Measurements from ENCODE around the gene KIF2A. TPM values are rescaled to one million over a fixed set of nuclear protein-coding genes. Genes with fewer than 3 reads are reported as not detected.

KIF2A gene
- total RNA-seq, 1 donor from 2014 or later: 58.5 TPM

DNA sequence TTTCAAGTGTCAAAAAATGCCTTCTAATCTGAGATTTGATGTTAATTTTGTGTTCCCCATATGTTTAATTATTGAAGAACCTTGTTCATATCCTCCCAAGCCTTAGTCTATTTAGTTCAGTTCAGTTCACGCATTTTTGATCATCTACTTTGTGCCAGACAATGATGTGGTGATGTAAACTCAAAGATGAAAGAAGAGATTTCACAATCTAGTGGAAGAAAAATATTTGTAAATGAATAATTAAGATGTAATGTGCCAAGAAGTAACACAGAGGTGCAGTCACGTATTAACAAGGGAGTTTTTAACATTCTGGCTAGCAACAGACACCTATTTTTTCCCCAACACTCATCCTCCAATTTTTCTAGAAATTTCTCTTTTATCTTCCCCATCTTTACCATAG is 22.1 kb upstream of the KIF2A start:
- no peak for DNase-seq (ENCODE audit: extremely low spot score, unreplicated experiment)
- no peak overlapping the region for H3K4me3 Mint-ChIP-seq
- no peak overlapping the region for H3K27ac Mint-ChIP-seq
- H3K36me3 Mint-ChIP-seq: no peaks in the 10 kb centered on the region
- no peaks in the 10 kb centered on the region for H3K4me1 Mint-ChIP-seq (ENCODE audit: unreplicated experiment)
- H3K9me3 Mint-ChIP-seq: no peaks in the 10 kb centered on the region
- TF ChIP-seq, protein P1, sequence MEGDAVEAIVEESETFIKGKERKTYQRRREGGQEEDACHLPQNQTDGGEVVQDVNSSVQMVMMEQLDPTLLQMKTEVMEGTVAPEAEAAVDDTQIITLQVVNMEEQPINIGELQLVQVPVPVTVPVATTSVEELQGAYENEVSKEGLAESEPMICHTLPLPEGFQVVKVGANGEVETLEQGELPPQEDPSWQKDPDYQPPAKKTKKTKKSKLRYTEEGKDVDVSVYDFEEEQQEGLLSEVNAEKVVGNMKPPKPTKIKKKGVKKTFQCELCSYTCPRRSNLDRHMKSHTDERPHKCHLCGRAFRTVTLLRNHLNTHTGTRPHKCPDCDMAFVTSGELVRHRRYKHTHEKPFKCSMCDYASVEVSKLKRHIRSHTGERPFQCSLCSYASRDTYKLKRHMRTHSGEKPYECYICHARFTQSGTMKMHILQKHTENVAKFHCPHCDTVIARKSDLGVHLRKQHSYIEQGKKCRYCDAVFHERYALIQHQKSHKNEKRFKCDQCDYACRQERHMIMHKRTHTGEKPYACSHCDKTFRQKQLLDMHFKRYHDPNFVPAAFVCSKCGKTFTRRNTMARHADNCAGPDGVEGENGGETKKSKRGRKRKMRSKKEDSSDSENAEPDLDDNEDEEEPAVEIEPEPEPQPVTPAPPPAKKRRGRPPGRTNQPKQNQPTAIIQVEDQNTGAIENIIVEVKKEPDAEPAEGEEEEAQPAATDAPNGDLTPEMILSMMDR (conservative IDR thresholded peaks at IDR 0.05): no peak
- H3K27me3 Mint-ChIP-seq: peaks cover 9% of the 10 kb centered on the region

DNA sequence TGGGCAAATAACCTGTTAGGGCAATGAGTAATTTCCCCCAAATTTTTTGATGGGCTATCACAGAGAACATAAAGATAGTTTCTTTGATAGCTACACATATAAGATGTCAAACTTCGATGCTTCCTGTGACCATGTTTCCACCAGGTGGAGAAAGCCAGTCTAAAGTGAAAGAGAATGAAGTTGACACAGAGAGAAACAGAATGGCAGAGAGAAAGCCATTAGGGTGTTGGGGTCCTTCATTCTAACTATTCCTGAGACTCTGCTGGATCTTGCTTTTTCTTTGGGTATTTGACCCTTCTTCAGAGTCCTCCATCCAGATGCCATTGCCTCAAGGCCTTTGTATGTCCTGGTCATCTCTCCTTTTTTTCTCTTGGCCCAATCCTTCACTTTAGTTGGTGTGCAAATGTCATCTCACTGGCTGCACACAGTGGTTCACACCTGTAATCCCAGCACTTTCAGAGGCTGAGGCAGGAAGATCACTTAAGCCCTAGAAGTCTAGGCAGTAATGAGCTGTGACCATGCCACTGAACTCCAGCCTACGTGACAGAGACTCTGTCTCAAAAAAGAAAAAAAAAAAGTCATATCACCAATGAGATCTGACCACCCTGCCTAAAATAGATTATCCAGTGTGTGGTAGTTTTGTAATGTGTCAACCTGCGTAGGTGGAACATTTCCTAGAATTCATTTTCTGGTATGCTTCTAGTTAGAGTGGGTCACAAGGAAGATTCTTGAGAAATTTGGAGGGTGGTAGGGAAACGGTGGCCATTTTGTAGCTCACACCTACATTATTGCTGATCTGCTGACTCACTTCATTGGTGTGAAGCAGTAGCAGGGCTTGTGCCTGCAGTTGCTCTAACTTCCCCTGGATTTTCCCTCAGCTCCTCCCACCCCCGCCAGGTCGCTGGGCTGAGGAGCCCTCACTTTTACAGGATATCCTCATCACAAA is 20.8 kb upstream of the KIF2A start:
- TF ChIP-seq, protein P1 (conservative IDR thresholded peaks at IDR 0.05): no peak
- Mint-ChIP-seq H3K9me3 (no peaks in the 10 kb centered on the region), H3K4me3 (no peak overlapping the region), H3K27ac (no peak overlapping the region), H3K4me1 (ENCODE audit: unreplicated experiment) (no peaks in the 10 kb centered on the region), H3K36me3 (no peaks in the 10 kb centered on the region), H3K27me3 (peaks cover 9% of the 10 kb centered on the region)
- no peak for DNase-seq (ENCODE audit: extremely low spot score, unreplicated experiment)

DNA sequence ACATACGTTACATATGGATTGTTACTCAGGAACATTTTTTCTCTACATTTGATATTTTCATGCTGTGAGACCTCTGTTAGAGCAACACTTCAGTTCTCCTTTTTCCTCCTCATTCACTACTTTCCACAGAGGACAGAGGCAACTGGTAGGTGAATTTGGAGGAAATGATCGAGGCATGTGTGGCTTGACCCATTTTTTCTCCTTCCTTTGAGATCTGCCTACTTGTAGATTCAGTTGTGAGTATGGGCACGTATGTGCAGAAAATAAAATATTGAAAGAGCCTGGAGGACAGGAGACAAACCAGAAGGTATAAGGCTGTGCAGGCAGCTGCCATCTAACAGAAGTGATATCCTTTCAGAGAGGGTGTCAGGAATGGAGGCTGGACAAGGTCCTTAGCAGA is 19.2 kb upstream of the KIF2A start:
- H3K9me3 Mint-ChIP-seq: no peaks in the 10 kb centered on the region
- TF ChIP-seq, protein P1 (conservative IDR thresholded peaks at IDR 0.05): no peak

DNA sequence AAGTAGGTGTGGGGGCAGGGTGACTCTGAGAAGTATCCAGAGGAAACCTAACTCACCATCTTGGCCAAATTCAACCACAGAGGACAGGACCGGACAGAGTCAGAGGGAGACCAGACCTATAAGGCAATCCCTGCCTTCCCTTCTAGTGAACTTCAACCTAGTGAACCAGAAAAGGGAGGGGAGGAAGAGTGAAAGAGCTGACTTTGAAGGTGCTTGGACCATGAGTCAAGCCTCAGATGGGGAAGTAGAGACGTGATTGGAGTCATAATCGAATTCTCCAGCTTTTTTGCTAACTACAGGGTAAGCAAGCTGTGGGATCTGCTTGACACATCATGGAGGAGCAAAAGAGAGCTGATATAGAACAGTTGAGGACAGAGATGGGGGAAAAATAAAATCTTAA is 18.8 kb upstream of the KIF2A start:
- TF ChIP-seq, protein P1 (conservative IDR thresholded peaks at IDR 0.05): no peak

More for the DNA sequence above, 19.2 kb upstream of the KIF2A start:
- H3K27ac Mint-ChIP-seq: no peak overlapping the region
- H3K36me3 Mint-ChIP-seq: no peaks in the 10 kb centered on the region
- H3K27me3 Mint-ChIP-seq: peaks cover 9% of the 10 kb centered on the region
- H3K4me3 Mint-ChIP-seq: no peak overlapping the region
- no peak for DNase-seq (ENCODE audit: extremely low spot score, unreplicated experiment)
- no peaks in the 10 kb centered on the region for H3K4me1 Mint-ChIP-seq (ENCODE audit: unreplicated experiment)

DNA sequence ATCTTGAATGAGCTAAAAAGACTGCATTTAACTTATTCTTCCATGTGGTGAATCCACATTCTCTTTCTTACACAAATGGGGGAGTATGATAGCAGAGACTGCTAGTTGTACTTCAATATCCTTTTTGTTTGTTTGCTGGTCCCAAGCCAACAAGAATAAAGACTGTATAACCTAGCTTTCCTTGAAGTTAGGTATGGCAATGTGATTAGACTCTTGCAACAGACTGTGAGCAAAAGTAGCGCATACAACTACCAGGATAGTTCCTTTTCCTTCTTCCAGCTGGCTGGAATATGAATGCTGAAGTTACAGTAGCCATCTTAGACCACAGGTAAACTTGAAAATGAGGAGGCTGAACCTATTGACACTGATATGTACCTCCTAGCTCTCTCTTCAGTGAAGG is 17.9 kb upstream of the KIF2A start:
- H3K4me1 Mint-ChIP-seq (ENCODE audit: unreplicated experiment): no peaks in the 10 kb centered on the region
- no peak overlapping the region for H3K27ac Mint-ChIP-seq
- peaks cover 9% of the 10 kb centered on the region for H3K27me3 Mint-ChIP-seq
- no peak for DNase-seq (ENCODE audit: extremely low spot score, unreplicated experiment)
- no peak overlapping the region for H3K4me3 Mint-ChIP-seq
- H3K9me3 Mint-ChIP-seq: no peaks in the 10 kb centered on the region
- TF ChIP-seq, protein P1 (conservative IDR thresholded peaks at IDR 0.05): no peak
- no peaks in the 10 kb centered on the region for H3K36me3 Mint-ChIP-seq

More for the DNA sequence above, 18.8 kb upstream of the KIF2A start:
- Mint-ChIP-seq H3K4me3 (no peak overlapping the region), H3K9me3 (no peaks in the 10 kb centered on the region), H3K4me1 (ENCODE audit: unreplicated experiment) (no peaks in the 10 kb centered on the region), H3K36me3 (no peaks in the 10 kb centered on the region), H3K27me3 (peaks cover 9% of the 10 kb centered on the region), H3K27ac (no peak overlapping the region)
- no peak for DNase-seq (ENCODE audit: extremely low spot score, unreplicated experiment)

Data from type B pancreatic cell (in vitro differentiated cells).